Tibial nerve (tissue), 3 donors: ENCODE results near the gene PADI4.

Source experiments
- CTCF ChIP-seq, 5 experiments: fragments of 200-600 bp in 3 of 5; fragments of 450-650 bp in 2 of 5; sonication (generic) in 3 of 5; IDR thresholded peaks; one replicate each; pipeline ENCODE4 v1.5.1; 2016 to 2019; ENCODE audit warnings: antibody characterized with exemption in 5 of 5, mild to moderate bottlenecking in 3 of 5, moderate library complexity in 2 of 5
- POLR2A ChIP-seq, 2 donors: fragments of 450-650 bp; IDR thresholded peaks; one replicate each; pipeline ENCODE4 v1.6.1; 2017; ENCODE audit warnings: antibody characterized with exemption in 2 of 2, mild to moderate bottlenecking in 2 of 2, moderate library complexity in 2 of 2

DNA sequence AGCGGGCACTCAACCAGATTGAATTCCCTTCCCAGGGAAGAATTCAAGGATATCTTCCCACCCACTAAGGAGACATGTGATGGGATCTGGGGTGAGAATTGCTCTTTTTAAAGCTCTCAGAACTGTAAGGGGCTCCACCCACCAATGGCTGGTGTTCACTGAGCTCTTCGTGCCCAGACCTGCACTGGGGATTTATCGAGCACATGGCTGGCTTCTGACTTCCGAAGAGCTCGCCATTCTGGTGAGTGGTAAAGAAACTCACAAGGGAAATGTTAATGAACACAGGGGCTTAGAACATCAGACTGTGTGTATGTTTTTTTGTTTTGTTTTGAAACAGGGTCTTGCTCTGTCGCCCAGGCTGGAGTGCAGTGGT, 49.3 kb upstream of the PADI4 start:
- TF ChIP-seq CTCF (IDR thresholded peaks at IDR 0.05) (no peak), POLR2A (IDR thresholded peaks at IDR 0.05) (no peak)
